DMS53 treated with DMSO at 0.1 percent for 48 hours (cell line): ENCODE data around the gene DCD.
A peak's percentile ranks its signal among the peaks of the same experiment; 100 is the strongest.
"Not testable (repeated sequence)": the region's sequence is repeated elsewhere in the genome, so short reads cannot be mapped to it uniquely, and the experiment has no call there.

Source experiments
- DNase-seq: peaks from one replicate; lab custom pipeline; 2025; ENCODE audit not compliant: unreplicated experiment; lab: John Stamatoyannopoulos, UW

The DCD gene, protein sequence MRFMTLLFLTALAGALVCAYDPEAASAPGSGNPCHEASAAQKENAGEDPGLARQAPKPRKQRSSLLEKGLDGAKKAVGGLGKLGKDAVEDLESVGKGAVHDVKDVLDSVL

GRCh38 chr12:54648265-54648664 is at the start of gene DCD:
Gene DCD, minus strand, starts transcription at chr12:54648365. Its CDS starts 62 bp downstream, at chr12:54648303.
- DNase-seq, result no peak

DNA sequence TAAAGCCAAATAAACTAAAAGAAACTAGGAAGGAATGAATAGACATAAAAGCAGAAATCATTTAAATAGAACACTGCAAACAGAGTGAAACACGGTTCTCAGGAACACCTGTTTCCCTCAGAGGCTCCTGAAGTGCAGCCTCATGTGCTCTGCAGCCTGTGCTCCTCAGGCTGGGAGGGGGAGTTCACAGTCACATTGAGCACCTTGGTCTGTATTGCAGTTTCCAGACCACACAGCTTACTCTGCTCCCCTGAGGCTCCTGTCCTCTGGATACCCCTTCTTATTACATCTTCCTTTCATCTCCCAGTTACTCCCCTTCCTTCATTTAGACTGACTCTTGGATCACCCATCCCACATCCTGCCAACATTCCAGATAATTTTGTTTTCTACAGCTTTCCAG is 49.7 kb upstream of the DCD start:
- no peak for DNase-seq

- DNase-seq, result no peak
These were observed 44.2 kb upstream of the DCD start for GRCh38 chr12:54692353-54692752.

GRCh38 chr12:54689984-54690383 is 41.8 kb upstream of the DCD start:
- no peak for DNase-seq

DNA sequence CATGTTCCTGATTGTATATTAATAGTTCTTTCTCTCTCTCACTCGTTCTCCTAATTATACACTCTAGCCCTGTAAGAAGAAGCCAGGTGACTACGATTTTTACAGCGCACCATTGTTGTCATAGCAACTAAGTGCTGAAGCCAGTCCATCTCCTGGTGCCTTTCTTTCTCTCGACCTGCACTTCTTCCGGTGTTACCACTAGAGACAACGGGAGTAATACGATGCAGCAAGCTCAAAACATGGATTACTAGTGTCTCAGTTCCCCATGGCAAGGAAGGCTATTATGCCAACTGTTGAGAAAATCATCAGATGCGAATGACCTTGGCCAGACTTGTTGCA is 40.8 kb upstream of the DCD start:
- DNase-seq, result no peak

DNA sequence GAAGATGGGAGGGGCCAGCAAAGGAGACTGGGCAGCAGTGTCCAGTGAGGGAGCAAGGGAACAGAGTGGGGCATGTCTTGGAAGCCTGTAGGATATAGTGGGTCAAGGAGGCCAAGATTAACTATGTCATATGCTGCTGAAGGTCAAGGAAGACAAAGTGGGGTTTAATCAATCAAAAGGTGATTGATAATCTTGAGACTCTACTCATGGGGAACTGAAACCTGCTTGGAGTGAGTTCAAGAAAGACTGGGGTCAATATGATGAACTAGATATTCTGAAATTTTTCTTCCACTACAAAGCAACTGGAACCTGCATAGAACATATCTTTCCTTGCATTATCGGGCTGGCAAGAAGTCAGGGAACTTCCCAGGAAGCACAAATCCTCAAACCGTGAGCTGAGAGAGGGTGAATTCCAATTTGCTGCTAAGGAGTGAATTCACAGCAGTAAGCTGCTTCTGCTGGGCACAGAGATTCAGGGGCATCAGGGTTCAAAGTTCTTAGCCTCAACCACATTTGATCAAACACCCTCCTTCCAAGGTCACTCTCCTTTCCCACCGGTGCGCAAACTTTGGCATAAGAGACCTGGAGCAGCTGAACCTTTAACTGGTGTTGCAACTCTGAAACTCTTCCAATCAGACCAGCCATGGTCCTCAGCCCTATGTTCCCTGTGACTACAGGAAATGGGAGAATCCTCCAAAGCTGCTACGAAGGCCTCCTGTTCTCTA is 40.3 kb upstream of the DCD start:
- no peak for DNase-seq

DNA sequence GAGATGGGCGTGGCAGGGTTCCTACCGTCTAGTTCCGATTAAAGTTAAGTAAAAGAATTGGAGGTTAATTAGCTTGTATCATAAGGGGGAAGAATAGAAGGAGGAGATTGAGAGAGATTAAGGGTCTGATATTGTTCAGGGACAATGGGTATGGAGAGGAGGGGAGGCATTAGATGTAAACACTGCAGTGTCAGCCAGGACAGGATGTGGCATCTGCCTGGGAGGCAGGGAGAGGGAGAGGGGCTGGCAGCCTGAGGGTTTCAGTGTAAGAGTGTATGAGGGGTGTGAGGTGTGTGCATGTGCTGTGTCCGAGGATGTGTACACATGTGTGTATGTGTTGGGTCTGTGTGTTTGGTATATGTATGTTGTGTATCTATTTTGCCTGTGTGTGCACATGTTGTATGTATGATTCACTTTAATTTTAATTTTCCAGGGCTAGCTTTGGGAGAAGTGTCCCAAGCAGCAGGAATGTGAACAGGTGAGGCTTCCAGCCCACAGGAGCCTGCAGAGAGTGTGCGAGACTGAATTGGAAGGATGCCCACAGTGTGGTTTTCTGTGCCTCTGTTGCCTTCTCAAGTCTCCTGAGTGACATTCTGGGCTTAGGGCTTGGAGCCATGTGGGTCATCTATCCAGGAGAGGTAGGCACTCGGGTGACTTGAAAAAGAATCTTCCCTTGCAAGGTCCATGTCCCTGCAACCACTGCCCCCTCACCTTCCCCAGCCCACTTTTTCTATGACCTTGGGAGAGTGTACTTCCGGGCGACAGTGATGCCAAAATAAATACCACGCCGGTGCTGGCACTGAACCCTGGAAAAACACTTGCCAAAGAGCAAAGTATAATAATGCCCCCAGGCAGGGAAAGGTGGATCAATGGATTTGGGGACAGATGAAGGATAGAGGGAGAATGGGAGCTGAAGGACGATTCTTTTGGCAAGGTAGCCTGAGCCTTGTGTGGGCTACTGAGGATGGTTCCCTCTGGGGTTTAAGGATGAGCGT is 36.8 kb upstream of the DCD start:
- no peak for DNase-seq

DNA sequence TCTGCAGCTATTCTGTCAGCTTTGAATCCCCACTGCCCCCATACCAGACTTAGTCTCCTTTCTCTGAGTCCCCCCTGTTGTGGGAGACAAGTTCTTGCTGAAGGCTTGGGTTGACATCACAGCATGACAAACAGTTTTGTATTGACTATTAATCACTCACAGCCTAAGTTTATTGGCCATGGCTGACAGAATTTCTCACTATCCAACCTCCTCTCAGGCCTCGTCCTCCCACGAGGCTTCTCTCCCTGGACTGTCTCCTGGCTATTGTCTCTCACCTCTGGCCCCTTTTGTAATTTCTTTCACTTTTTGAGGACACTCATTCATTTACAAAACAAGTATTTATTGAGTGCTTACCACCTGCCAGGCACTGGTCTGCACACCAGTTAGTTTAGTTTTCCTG is 35.2 kb upstream of the DCD start:
- DNase-seq, result no peak

GRCh38 chr12:54682674-54683073 is 34.5 kb upstream of the DCD start:
- no peak for DNase-seq

DNA sequence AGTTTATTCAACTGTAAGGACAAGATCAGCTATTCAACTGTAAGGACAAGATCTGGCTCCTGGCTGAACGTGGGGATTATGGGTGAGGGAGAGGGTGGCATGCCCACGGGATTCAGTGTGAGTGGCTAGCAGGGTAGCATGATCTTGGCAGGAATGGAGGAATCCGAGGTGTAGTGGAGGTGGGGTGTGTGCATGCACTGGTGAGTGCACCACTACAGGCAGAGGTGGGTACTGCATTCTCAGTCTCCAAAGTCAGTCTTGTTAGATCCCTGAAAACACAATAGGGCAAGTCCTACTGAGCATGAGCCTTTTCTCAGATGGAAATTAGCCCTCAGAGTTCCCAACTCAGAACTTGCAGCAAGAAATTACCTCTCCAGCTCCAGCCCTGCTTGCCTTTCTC is 32.2 kb upstream of the DCD start:
- peak; percentile 43 for DNase-seq

- no peak for DNase-seq
These were observed 30.0 kb upstream of the DCD start for GRCh38 chr12:54678131-54678530.

DNA sequence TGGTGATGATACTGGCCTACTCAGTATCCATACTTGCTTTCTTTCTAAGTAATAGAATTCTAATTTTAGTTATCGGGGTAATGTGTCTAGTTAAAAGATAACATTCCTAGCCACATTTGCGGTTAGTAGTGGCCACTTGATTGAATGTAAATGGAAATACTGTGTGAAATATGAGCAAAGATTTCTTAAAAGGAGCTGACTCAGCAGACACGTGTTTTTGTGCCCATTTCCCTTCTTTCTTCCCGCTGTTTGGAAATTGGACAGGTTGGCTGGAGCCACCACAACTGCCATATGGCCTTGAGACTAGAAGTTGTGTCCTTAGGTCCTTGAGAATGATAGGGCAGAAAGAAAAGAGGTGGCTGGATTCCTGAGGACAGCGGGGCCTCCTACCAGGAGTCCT is 19.8 kb upstream of the DCD start:
- no peak for DNase-seq

GRCh38 chr12:54666008-54666407 is 17.8 kb upstream of the DCD start:
- no peak for DNase-seq

- DNase-seq, result not testable (repeated sequence)
These were observed 17.0 kb upstream of the DCD start for GRCh38 chr12:54665022-54665635.

DNA sequence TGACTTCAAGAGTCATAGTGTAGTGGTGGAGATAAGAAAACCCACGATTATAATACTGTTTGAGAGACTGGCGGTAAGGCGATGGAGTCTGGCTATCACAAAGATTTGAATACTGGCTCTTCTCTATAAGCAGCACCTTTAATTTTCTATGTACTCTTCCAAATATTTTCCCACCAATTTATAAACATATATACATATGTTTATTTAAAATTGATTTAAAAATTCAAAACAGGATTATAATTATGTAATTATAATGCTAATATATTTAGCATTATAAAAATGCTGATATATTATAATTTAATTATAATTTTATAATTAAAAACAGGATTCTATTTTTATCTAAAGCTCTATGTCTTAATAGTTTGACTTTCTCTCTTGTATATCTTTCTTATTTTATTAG is 15.4 kb upstream of the DCD start:
- DNase-seq, result no peak

- no peak for DNase-seq
These were observed 13.9 kb upstream of the DCD start for GRCh38 chr12:54662026-54662425.

DNA sequence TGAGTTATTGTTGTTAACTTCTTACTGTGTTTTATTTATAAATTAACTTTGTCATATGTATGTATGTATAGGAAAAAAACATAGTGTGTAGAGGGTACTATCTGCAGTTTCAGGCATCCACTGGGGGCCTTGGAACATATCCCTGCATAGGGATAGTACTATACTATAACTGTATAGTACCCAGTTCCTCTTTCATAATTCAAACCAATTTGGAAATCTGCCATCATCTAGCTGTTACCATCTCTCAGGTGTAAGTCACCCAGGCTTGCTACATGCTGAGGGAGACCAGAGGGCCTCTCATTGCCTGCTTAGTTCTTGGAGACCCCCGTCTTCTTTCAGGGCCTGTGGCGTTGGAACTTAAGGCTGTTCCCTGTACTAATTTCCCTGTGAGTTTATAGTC is 12.9 kb upstream of the DCD start:
- DNase-seq, result no peak

DNA sequence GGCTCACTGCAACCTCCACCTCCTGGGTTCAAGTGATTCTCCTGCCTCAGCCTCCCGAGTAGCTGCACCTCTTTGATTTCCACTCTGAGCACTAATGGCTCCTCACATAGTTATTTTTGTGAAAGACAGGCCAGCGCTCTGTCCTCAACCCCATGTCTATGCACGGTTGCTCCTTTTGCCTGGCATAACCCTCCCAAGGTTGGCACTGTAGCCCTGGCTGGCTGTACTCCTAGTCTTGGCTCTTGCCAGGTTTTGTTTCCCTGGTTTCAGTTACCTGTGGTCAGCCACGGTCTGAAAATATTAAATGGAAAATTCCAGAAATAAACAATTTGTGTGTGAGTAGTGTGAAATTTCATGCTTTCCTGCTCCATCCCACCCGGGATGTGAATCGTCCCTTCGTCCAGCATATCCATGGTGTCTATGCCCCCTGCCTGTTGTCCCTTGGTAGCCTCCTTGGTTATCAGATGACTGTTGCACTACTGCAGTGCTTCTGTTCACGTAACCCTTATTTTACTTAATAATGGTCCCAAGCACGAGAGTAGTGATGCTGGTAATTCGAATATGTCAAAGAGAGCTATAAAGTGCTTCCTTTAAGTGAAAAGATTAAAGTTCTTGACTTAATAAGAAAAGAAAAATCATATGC is 12.3 kb upstream of the DCD start:
- DNase-seq, result no peak

DNA sequence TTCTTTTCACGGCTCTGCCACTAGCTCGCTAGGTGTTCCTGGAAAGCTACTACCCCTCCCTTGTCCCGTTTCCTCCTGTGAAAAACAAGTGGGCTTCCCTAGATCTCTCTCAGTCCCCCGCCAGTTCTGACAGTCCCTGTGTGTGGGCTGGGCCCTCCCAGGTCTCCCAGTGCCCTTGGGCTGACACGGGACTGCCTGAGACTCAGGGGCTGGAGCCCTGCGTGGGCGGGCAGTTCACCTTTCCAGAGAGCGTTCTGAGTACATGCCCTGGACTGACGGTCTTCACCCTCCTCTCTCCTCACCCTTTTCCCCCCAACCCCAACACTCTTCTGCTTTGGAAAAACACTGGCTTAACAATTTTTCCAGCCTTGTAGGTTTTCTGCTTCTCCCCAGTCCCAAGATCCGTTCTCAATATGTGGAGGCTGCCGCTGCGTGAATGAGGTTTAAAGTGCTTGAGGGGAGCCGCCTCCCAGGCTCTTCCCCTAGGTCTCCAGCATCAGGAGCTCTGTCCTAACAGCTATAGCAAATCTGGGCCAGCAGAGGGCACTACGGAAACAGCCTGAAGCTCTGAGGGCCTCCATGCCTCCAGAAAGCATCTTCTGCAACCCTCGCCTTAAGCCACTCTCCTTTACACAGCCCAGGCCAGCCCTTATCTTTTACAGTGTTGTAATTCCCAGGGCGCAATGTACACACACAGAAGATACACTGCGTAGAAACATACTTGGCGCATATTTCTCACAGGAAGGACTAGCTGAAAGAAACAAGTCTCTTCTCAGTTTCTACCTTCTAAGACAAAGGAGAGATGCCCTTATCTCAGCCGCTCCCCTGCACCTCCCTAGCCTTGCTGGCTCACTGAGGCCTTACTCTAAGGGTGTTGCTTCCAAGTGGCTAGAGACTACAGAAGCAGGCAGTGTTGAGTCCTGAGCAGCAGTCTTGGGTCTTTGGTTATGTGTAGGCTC is 10.4 kb upstream of the DCD start:
- peak; percentile 71 for DNase-seq

GRCh38 chr12:54657105-54657607 is 9.0 kb upstream of the DCD start:
- DNase-seq, result no peak
